ENCODE measurements around the gene TEX11.
"Not testable (repeated sequence)": the region's sequence is repeated elsewhere in the genome, so short reads cannot be mapped to it uniquely, and the experiment has no call there.

DNA sequence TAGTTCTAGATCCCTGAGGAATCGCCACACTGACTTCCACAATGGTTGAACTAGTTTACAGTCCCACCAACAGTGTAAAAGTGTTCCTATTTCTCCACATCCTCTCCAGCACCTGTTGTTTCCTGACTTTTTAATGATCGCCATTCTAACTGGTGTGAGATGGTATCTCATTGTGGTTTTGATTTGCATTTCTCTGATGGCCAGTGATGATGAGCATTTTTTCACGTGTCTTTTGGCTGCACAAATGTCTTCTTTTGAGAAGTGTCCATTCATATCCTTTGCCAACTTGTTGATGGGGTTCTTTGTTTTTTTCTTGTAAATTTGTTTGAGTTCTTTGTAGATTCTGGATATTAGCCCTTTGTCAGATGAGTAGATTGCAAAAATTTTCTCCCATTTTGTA, 197.2 kb downstream of the TEX11 start:
- TF ChIP-seq JUNB (CRISPR knock-in tag; IDR thresholded peaks at IDR 0.05; ENCODE audit: borderline replicate concordance); HNF4G (IDR thresholded peaks at IDR 0.05; ENCODE audit: borderline replicate concordance, low read depth, low read length); HNF4G (CRISPR knock-in tag; IDR thresholded peaks at IDR 0.05; ENCODE audit: borderline replicate concordance, low read depth); TEAD2 (CRISPR knock-in tag; IDR thresholded peaks at IDR 0.05); PAWR (CRISPR knock-in tag; IDR thresholded peaks at IDR 0.05; ENCODE audit: borderline replicate concordance); GLMP (CRISPR knock-in tag; IDR thresholded peaks at IDR 0.05; ENCODE audit: borderline replicate concordance); PHB2 (IDR thresholded peaks at IDR 0.05; ENCODE audit: partially characterized antibody); ZKSCAN5 (CRISPR knock-in tag; IDR thresholded peaks at IDR 0.05); POLR2AphosphoS5 (IDR thresholded peaks at IDR 0.05; ENCODE audit: low read depth, low read length): not testable (repeated sequence)
- TF ChIP-seq, protein P1, sequence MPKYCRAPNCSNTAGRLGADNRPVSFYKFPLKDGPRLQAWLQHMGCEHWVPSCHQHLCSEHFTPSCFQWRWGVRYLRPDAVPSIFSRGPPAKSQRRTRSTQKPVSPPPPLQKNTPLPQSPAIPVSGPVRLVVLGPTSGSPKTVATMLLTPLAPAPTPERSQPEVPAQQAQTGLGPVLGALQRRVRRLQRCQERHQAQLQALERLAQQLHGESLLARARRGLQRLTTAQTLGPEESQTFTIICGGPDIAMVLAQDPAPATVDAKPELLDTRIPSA (CRISPR knock-in tag; IDR thresholded peaks at IDR 0.05; ENCODE audit: borderline replicate concordance): not testable (repeated sequence)
- TF ChIP-seq, protein P2, sequence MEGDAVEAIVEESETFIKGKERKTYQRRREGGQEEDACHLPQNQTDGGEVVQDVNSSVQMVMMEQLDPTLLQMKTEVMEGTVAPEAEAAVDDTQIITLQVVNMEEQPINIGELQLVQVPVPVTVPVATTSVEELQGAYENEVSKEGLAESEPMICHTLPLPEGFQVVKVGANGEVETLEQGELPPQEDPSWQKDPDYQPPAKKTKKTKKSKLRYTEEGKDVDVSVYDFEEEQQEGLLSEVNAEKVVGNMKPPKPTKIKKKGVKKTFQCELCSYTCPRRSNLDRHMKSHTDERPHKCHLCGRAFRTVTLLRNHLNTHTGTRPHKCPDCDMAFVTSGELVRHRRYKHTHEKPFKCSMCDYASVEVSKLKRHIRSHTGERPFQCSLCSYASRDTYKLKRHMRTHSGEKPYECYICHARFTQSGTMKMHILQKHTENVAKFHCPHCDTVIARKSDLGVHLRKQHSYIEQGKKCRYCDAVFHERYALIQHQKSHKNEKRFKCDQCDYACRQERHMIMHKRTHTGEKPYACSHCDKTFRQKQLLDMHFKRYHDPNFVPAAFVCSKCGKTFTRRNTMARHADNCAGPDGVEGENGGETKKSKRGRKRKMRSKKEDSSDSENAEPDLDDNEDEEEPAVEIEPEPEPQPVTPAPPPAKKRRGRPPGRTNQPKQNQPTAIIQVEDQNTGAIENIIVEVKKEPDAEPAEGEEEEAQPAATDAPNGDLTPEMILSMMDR (CRISPR knock-in tag; IDR thresholded peaks at IDR 0.05): not testable (repeated sequence)
- TF ChIP-seq, protein P3, sequence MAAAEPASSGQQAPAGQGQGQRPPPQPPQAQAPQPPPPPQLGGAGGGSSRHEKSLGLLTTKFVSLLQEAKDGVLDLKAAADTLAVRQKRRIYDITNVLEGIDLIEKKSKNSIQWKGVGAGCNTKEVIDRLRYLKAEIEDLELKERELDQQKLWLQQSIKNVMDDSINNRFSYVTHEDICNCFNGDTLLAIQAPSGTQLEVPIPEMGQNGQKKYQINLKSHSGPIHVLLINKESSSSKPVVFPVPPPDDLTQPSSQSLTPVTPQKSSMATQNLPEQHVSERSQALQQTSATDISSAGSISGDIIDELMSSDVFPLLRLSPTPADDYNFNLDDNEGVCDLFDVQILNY (CRISPR knock-in tag; conservative IDR thresholded peaks at IDR 0.05): not testable (repeated sequence)
- TF ChIP-seq, protein P4, sequence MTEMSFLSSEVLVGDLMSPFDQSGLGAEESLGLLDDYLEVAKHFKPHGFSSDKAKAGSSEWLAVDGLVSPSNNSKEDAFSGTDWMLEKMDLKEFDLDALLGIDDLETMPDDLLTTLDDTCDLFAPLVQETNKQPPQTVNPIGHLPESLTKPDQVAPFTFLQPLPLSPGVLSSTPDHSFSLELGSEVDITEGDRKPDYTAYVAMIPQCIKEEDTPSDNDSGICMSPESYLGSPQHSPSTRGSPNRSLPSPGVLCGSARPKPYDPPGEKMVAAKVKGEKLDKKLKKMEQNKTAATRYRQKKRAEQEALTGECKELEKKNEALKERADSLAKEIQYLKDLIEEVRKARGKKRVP (CRISPR knock-in tag; IDR thresholded peaks at IDR 0.05): not testable (repeated sequence)
